NOMO-1 treated with DMSO at 0.1 percent for 48 hours (cell line): ENCODE measurements around the gene NUMB.

Experiments used
- DNase-seq: peaks from one replicate; lab custom pipeline; 2025; ENCODE audit not compliant: unreplicated experiment; lab: John Stamatoyannopoulos, UW

Gene NUMB

DNA sequence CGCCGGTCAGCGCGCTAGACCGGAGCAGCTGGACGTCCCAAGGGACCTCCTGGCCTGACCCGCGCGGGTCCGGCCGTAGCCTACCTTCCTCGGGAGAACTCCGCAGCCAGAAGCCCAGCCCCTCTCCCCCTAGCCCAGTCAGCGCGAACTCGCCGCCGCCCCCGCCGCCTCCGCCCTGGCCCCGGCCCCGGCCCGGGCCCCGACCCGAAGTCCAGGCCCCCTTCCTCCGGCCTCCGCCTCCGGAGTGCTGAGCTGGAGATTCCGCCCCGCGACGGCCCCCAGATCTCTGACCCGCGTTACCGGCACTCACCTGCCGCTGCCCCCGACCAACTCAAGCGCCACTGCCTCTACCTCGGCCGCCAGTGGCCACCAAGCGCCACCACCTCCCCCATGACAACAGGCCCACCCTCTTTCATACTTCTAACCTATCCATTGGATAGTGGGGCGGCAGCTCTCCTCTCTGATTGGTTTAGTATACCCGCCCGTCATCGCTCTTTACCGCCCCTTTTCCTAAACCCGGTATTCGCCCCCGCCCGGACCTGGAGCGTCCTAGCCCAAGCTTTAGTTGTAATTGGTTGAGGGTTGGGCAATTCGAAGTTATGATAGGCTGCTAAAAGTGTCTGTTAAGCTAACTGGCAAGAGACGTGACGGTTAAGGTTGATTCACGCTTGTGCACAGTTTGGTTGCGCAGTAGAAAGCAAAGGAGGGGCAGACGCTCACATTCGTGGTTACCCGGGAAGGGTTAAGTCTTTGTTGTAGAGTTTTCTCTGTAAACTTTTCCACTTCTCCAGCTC is at the start of gene NUMB:
NUMB (minus strand) TSS at position 364 of the 794 bp plus-strand sequence. CDS start 102,795 bp downstream, outside the sequence.
- DNase-seq, result peak; percentile 99

DNA sequence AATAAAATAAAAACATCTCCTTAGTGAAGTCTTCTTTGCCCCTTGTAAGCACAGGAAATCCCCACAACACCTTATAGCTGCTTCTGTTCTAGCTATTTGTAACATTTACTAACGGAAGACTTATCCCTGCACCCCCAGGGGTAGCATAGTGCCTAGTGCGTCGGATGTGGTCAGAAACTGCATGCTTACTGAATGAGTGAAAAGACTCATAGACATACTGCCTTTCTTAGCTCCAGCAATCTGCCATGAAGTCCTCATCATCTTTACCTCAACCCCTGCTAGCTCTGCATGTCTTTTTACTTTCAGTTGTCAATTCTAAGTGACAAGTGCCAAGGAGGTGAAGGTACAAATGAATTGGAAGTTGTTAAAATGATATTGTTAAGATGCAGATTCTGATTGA is 45.3 kb upstream of the NUMB start:
- no peak for DNase-seq

DNA sequence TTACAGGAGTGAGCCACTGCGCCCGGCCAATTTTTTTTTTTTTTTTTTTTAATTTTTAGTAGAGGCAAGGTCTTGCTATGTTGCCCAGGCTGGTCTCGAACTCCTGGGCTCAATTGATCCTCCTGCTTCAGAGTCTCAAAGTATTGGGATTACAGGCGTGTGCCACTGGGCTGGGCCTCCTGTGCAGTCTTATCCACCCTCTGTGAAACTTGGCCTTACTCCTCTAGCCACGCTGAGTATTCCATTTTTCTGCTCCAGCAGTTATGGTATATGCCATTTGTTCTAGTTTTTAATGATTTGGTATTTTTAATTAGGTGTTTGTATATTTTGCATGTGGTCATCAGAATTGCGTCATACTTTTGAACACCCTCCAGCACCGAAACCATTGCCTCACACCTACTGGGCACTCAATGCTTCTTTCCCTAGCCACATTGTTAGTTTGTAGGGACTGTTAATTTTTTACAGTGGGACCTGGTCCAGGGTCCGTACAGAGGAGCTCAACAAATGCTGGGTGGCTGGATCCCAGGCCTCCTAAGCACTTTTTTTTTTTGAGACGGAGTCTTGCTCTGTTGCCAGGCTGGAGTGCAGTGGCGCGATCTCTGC is 43.8 kb upstream of the NUMB start:
- no peak for DNase-seq

DNA sequence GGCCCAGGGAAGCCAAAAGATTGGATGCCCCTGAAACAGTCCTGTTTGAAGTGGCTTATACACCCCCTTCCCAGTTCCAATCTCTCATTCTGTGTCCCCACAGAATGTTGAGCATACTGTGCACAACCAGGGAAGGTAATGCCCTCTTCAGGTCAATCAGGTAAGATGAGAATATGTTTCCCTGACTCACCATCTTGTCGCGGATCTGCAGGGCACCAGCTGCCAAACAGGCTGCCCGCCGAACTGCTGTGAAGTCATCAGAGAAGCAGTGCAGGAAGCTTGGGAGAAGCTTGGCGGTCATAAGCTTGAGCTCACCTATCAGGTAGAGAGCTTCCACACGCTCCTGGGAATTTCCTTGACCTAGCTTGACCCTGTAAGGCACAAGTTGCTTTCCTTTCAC is 42.0 kb upstream of the NUMB start:
- no peak for DNase-seq

DNA sequence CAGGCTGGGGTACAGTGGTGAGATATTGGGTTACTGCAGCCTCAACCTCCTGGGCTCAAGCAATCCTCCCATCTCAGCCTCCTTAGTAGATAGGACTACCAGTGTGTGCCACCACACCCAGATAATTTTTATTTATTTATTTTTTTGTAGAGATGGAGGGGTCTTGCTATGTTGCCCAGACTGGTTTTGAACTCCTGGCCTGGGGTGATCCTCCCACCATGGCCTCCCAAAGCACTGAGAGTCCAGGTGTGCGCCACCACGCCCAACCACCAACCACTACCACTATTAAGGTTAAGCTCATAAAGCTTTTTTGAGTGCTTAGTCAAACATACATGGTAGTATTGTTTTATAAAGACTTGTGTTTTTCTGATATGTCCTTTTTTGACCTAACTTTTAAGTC is 36.2 kb upstream of the NUMB start:
- no peak for DNase-seq

DNA sequence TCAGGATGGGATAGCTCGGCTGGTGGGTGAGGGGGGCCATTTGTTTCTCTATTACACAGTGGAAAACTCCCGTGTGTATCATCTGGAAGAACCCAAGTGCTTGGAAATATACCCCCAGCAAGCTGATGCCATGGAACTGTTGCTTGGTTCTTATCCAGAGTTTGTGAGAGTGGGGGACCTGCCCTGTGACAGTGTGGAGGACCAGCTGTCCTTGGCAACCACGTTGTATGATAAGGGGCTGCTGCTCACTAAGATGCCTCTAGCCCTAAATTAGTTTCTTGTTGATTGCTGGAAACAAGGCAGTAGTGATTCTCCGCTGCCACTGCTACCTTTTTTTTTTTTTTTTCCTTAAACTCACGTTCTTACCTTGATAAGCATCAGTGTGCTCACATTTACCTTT is 34.3 kb upstream of the NUMB start:
- DNase-seq, result no peak

DNA sequence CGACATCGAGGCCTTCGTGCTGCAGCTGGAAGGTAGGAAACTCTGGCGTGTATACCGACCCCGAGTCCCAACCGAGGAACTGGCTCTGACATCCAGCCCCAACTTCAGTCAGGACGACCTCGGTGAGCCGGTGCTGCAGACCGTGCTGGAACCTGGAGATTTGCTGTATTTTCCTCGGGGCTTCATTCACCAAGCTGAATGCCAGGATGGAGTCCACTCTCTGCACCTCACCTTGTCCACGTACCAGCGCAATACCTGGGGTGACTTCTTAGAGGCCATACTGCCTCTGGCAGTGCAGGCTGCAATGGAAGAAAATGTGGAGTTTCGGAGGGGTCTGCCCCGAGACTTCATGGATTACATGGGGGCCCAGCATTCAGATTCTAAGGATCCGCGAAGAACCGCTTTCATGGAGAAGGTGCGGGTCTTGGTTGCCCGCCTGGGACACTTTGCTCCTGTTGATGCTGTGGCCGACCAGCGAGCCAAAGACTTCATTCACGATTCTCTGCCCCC is 33.8 kb upstream of the NUMB start:
- no peak for DNase-seq

DNA sequence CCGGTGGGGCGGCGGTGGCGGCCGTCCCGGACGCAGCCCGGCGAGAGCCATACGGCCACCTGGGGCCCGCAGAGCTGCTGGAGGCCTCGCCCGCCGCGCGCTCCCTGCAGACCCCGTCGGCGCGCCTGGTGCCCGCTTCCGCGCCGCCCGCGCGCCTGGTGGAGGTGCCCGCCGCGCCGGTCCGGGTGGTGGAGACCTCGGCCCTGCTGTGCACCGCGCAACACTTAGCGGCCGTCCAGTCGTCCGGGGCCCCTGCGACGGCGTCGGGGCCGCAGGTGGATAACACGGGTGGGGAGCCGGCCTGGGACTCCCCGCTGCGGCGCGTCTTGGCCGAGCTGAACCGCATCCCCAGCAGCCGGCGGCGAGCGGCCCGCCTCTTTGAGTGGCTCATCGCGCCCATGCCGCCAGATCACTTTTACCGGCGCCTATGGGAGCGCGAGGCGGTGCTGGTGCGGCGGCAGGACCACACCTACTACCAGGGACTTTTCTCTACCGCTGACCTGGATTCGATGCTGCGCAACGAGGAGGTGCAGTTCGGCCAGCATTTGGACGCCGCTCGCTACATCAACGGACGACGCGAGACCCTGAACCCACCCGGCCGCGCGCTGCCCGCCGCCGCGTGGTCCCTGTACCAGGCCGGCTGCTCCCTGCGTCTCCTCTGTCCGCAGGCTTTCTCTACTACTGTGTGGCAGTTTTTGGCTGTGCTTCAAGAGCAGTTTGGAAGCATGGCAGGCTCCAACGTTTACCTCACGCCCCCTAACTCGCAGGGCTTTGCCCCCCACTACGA is 33.1 kb upstream of the NUMB start:
- DNase-seq, result peak; percentile 57

DNA sequence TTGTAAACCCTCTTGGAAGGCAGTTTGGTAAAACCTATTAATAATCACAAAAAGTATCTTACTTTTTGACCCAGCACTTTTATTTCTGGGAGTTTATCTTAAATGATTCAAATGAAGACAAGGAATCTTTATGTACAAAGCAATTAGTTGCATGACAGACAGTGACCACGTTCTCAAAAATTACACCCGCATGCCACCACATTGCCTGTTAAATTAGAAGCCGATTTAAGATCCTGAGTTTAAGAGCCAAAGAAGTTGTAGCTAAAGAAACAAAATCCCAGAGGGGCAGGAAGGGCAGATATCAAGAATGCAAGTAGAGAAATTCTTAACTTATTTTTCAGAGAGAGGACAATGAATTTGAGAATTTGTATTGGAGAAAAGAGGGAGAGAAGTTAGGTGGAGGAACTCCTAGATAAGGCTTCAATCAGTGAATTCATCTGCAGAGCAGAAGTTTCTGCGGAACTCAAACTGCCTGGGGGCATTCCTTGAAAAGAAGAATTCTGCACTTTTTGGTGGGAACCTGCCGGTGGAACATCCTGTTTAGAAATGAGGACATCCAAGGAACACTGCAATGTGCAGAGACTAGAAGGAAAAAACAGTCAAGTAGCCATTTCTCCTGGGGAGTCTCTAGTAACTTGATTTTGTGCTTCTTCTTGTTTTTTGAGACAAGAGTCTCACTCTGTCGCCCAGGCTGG is 31.3 kb upstream of the NUMB start:
- no peak for DNase-seq

DNA sequence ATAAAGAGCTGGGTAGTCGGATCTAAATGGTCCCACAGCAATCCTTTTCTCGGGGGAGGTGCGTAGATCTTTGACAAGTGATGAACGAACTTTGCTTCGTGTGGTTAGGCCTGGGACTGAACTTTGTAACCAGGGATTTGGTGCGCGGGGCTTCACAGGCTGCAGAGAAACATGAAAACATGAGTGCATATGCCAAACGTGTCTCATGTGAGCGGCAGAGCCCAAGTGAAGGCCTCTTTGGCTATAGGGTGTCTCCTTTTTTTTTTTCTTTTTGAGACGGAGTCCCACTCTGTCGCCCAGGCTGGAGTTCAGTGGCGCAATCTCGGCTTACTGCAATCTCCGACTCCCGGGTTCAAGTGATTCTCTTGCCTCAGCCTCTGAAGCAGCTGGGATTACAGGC is 20.3 kb upstream of the NUMB start:
- DNase-seq, result no peak

DNA sequence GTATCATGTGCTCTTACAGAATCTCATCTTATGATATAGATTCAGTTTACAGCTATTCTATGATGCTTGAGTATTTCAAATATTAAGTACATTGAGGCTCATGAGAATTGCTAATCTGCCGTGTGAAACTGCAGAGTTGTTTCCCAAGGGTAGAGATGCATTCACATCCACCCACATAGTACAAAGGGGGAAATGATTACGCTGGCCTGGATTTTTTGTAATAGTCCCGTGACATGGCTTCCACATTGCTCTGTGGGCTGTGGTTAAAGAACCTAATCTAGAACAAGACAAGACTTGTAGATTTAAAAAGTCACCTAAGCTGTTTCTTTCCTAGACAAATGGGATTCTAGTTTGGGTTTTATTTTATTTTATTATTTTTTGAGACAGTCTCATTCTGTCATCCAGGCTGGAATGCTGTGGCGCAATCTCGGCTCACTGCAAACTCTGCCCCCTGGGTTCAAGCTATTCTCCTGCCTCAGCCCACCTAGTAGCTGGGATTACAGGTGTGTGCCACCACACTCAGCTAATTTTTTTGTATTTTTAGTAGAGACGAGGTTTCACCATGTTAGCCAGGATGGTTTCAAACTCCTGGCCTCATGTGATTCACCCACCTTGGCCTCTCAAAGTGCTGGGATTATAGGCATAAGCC is 19.4 kb upstream of the NUMB start:
- peak; percentile 76 for DNase-seq

DNA sequence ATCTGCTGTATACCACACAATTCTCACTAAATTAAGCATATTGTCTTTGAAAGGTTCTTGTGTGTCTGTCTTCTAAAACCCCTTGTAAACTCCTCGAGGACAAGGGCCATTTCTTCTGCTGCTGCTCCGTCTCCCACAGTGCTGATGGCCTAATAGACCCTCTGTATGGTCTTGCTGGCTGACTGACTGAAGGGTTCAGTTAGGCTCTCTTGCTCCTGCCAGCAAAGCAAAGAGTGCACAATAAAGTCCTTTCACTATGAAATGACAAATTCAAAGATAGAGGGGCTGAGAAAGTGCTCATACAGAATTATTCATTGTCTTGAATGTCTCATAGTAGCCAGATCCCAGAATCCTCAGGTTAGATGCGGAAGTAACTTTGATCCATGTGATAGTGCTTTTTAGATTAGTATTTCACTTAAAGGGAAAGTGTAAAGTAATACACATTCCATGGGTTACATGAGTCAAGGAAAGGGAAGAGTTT is 18.1 kb upstream of the NUMB start:
- no peak for DNase-seq

DNA sequence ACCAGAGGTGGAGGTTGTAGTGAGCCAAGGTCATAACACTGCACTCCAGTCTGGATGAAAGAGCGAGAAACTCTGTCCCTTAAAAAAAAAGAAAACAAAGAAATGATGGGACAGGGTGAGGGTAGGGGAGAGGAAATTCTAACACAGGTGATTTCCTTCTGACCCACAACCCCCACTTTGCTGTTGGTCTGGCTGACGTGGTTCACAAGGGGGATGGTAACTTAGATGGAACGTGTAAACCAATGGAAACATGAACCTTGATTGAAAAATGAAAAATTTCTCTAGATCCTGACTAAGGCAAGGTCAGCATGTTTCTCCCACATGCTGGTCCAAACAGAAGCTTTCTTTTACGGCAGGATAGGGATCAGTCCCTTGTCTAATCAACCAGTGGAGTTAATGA is 16.6 kb upstream of the NUMB start:
- no peak for DNase-seq

DNA sequence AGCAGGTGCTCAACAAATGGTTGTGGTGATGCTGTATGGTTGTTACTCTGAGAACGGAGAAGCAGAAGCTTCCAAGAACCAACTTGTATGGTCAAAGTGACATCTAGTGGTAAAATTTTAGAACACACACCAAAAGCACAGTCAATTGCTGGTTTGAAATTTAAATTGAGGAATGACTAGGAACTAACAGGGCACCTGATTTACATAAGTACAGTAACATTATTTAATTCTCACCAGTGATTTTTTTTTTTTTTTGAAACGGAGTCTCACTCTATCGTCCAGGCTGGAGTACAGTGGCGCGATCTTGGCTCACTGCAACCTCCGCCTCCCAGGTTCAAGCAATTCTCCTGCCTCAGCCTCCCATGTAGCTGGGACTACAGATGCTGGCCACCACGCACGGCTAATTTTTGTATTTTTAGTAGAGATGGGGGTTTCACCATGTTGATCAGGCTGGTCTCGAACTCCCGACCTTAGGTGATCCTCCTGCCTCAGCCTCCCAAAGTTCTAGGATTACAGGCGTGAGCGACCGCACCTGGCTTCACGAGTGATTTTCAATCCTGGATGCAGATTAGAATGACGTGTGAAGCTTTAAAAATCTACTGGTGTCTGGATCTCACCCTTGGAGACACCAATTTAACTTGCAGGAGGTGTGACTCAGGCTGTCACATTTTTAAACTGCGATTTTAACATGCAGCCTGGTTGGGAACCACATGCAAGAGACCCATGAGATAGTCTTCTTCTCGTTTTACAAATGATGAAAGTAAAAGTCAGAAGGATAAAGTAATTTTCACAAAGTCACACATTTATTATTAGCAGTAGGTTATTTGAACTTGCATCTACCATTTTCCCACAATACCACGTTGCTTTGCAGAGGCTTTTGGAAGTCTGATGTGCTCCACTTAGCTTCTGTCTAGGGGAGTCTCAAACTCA is 14.1 kb upstream of the NUMB start:
- DNase-seq, result peak; percentile 82

DNA sequence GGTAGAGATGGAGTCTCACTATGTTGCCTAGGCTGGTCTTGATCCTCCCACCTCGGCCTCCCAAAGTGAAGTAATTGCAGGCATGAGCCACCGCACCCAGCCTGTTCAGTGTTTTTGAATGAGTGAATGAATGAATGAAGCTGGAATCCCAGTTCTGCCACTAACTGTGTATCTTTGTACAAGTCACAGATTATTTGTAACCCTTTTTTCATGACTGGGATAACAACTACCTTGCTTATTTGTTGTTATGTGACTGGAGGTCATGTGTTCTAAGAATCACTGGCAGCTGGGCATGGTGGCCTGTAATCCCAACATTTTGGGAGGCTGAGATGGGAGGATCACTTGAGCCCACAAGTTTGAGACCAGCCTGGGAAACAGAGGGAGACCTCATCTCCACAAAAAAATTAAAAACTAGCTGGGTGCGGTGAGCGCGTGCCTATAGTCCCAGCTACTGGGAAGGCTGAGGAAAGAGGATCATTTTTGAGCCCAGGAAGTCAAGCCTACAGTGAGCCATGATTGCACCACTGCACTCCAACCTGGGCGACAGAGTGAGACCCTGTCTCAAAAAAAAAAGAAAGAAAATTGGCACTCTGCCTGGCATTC is 13.3 kb upstream of the NUMB start:
- DNase-seq, result no peak

DNA sequence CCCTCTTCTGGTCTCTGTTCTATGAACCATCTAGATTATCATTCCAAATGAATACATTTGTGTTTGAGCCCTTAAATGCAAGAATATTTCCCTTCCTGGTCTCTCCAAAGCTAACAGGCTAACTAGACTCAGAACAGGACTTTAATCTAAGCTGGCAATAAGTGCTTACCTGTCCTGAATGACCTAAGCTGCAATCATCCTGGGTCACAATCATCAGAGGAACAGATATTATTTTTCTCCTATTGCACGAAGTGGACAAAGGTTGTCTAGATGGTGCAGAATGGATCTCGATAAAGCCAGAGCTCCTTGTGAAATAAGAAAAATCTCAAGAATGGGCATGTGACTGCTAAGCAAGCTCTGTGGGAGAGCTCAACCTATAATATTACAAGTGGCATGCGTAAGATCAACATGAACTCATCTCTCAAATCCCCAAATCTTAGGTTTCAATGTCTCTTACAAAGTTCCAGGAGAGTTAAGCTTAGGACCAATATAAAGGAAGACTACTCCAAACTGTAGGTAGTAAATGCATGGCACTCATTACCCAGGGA is 10.6 kb upstream of the NUMB start:
- DNase-seq, result no peak

DNA sequence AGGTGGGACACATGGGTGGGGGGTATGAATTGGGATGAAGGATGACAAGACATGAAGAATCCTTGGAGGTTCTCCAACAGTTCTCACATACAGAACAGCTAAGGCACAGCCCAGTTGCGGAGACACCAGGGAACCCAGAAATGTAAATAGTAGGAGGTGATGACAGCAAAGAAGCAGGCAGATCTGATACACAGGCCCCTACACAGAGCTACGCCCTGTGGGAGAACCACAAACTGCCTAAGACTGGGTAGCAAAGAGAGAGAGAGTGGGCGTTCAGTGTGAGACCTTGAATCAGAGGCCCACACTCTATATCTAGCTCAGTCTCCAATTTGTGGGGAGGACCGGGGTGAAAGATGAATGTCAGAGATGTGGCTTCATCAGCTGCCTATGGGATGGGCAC is 9.5 kb upstream of the NUMB start:
- no peak for DNase-seq

DNA sequence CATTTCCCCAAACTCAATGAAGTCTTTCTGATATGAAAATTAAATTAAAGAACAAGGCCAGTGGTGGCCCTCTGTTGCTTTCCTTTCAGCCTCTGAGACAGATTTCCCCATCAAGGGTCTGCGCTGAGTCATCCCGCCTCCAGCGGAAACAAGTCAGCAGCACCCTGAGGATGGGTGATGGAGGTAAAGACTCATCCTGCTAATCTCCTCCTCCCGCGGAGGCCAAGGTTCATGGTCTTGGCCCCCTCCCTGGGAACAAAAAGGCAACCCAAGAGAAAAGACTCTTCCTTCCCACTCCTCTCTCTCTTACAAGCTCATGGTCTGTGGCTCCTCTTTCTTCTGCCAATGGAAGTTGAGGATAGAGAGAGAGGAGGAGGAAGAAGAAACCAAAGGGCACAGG is 9.0 kb upstream of the NUMB start:
- DNase-seq, result no peak

DNA sequence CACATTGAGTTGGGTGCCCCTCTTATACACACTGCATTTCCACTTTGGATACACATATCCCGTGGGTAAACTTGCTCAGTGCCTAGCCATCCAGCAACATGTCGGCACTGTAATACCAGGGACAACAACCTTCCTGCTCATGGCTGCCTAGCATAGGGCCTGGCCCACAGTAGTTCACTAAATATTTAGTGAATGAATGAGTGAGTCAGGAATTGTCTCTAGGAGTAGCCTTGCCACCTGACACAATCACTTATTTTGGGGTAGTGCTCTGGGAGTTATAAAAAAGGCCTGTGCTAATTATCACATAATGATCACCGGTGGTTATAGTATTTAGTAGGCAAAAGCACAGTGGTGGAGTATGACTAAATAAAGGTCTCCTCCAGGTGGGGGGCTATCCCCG is 8.5 kb upstream of the NUMB start:
- DNase-seq, result no peak
